HG03060 (cell line): Measurements from ENCODE around the gene CDA.

Experiments used
- ATAC-seq: cut with Tn5 transposase; IDR thresholded peaks from one replicate; pipeline ENCODE4 v1.9.1; 2021; ENCODE audit warnings: low read depth, moderate number of reproducible peaks; ENCODE audit not compliant: unreplicated experiment

CDA gene

GRCh38 chr1:20644416-20644815 is 55.5 kb downstream of the CDA start:
- no peak for ATAC-seq

- ATAC-seq: no peak
Measured at GRCh38 chr1:20645414-20645813, 56.5 kb downstream of the CDA start.

GRCh38 chr1:20648438-20648837 is 59.5 kb downstream of the CDA start:
- ATAC-seq: no peak

- ATAC-seq: no peak
Measured at GRCh38 chr1:20648946-20649345, 60.0 kb downstream of the CDA start.

- no peak for ATAC-seq
Measured at GRCh38 chr1:20652300-20652699, 63.4 kb downstream of the CDA start.

- no peak for ATAC-seq
Measured at GRCh38 chr1:20654104-20654690, 65.3 kb downstream of the CDA start.

- ATAC-seq: no peak
Measured at GRCh38 chr1:20657024-20657423, 68.1 kb downstream of the CDA start.

- ATAC-seq: no peak
Measured at GRCh38 chr1:20658166-20658915, 69.4 kb downstream of the CDA start.

GRCh38 chr1:20660363-20660762 is 71.5 kb downstream of the CDA start:
- ATAC-seq: no peak

- ATAC-seq: no peak
Measured at GRCh38 chr1:20660847-20661206, 71.9 kb downstream of the CDA start.

- peak; percentile 94 for ATAC-seq
Measured at GRCh38 chr1:20661207-20662109, 72.6 kb downstream of the CDA start, which contains the start of gene DDOST. Gene DDOST, minus strand, starts transcription at chr1:20661369. Its CDS starts 19 bp downstream, at chr1:20661350.

- no peak for ATAC-seq
Measured at GRCh38 chr1:20662110-20662475, 73.2 kb downstream of the CDA start.

GRCh38 chr1:20663365-20663764 is 74.5 kb downstream of the CDA start:
- ATAC-seq: no peak

GRCh38 chr1:20663969-20664715 is 75.2 kb downstream of the CDA start:
- ATAC-seq: no peak

- ATAC-seq: no peak
Measured at GRCh38 chr1:20665726-20666125, 76.8 kb downstream of the CDA start.

- no peak for ATAC-seq
Measured at GRCh38 chr1:20666146-20666545, 77.2 kb downstream of the CDA start.

- ATAC-seq: no peak
Measured at GRCh38 chr1:20666804-20667203, 77.9 kb downstream of the CDA start.
